HG02763 (cell line): ENCODE results near the gene LRBA.
"Not testable (repeated sequence)": the region's sequence is repeated elsewhere in the genome, so short reads cannot be mapped to it uniquely, and the experiment has no call there.

ENCODE experiments used
- ATAC-seq: cut with Tn5 transposase; IDR thresholded peaks from one replicate; pipeline ENCODE4 v1.9.1; 2021; ENCODE audit warnings: mild to moderate bottlenecking, moderate library complexity; ENCODE audit not compliant: unreplicated experiment

The LRBA gene

GRCh38 chr4:151014521-151015458 is at the start of gene LRBA:
LRBA (minus strand) TSS chr4:151015284; CDS start chr4:151014642, 642 bp downstream.
- peak; percentile 66 for ATAC-seq

- ATAC-seq = not testable (repeated sequence)
Observed at GRCh38 chr4:151063143-151063542, 48.1 kb upstream of the LRBA start.

GRCh38 chr4:151055539-151055938 is 40.5 kb upstream of the LRBA start:
- ATAC-seq = no peak

- ATAC-seq = no peak
Observed at GRCh38 chr4:151052785-151053184, 37.7 kb upstream of the LRBA start.

- no peak for ATAC-seq
Observed at GRCh38 chr4:151049430-151049884, 34.4 kb upstream of the LRBA start.

GRCh38 chr4:151048913-151049312 is 33.8 kb upstream of the LRBA start:
- ATAC-seq = no peak

- no peak for ATAC-seq
Observed at GRCh38 chr4:151046609-151047008, 31.5 kb upstream of the LRBA start.

- no peak for ATAC-seq
Observed at GRCh38 chr4:151045907-151046306, 30.8 kb upstream of the LRBA start.

- ATAC-seq = no peak
Observed at GRCh38 chr4:151043803-151044515, 28.9 kb upstream of the LRBA start.

- no peak for ATAC-seq
Observed at GRCh38 chr4:151039733-151040132, 24.6 kb upstream of the LRBA start.

- ATAC-seq = no peak
Observed at GRCh38 chr4:151038452-151039157, 23.5 kb upstream of the LRBA start.

GRCh38 chr4:151035911-151036310 is 20.8 kb upstream of the LRBA start:
- no peak for ATAC-seq

- no peak for ATAC-seq
Observed at GRCh38 chr4:151035328-151035727, 20.2 kb upstream of the LRBA start.

GRCh38 chr4:151034829-151035228 is 19.7 kb upstream of the LRBA start:
- ATAC-seq = no peak

- peak; percentile 60 for ATAC-seq
Observed at GRCh38 chr4:151031831-151032605, 16.9 kb upstream of the LRBA start.

GRCh38 chr4:151029537-151029936 is 14.5 kb upstream of the LRBA start:
- no peak for ATAC-seq

- not testable (repeated sequence) for ATAC-seq
Observed at GRCh38 chr4:151029006-151029405, 13.9 kb upstream of the LRBA start.

- no peak for ATAC-seq
Observed at GRCh38 chr4:151025759-151026158, 10.7 kb upstream of the LRBA start.

GRCh38 chr4:151022586-151022985 is 7.5 kb upstream of the LRBA start:
- no peak for ATAC-seq

- no peak for ATAC-seq
Observed at GRCh38 chr4:151021637-151022334, 6.7 kb upstream of the LRBA start.
